GM19099 (cell line): ENCODE data around the gene CD28.

Source experiments
- POLR2A ChIP-seq: IDR thresholded peaks from 3 replicates; pipeline ENCODE4 v1.6.1; 2011; ENCODE audit warnings: low read depth; ENCODE audit not compliant: insufficient read length; ENCODE audit errors: extremely low read depth

The CD28 gene

GRCh38 chr2:203748331-203749126, 42.1 kb downstream of the CD28 start:
- TF ChIP-seq POLR2A, result no peak

GRCh38 chr2:203750346-203751068, 44.1 kb downstream of the CD28 start:
- no peak for TF ChIP-seq POLR2A

GRCh38 chr2:203751685-203752271, 45.3 kb downstream of the CD28 start:
- TF ChIP-seq POLR2A, result no peak

GRCh38 chr2:203756161-203756560, 49.7 kb downstream of the CD28 start:
- TF ChIP-seq POLR2A, result no peak

GRCh38 chr2:203758841-203759689, 52.6 kb downstream of the CD28 start:
- TF ChIP-seq POLR2A, result no peak

GRCh38 chr2:203759690-203760365, 53.4 kb downstream of the CD28 start:
- no peak for TF ChIP-seq POLR2A

GRCh38 chr2:203761121-203761520, 54.7 kb downstream of the CD28 start:
- no peak for TF ChIP-seq POLR2A

GRCh38 chr2:203763241-203763937, 57.0 kb downstream of the CD28 start:
- TF ChIP-seq POLR2A, result no peak

GRCh38 chr2:203763938-203764664, 57.7 kb downstream of the CD28 start:
- TF ChIP-seq POLR2A, result no peak

- no peak for TF ChIP-seq POLR2A
These were observed 66.2 kb downstream of the CD28 start for GRCh38 chr2:203772456-203773165.

- TF ChIP-seq POLR2A, result no peak
These were observed 68.3 kb downstream of the CD28 start for GRCh38 chr2:203774760-203775159.

- no peak for TF ChIP-seq POLR2A
These were observed 69.2 kb downstream of the CD28 start for GRCh38 chr2:203775684-203776083.

- TF ChIP-seq POLR2A, result no peak
These were observed 70.6 kb downstream of the CD28 start for GRCh38 chr2:203777030-203777429.
